ENCODE data around the gene PIAS1. TPM values are rescaled to one million over a fixed set of nuclear protein-coding genes. Genes with fewer than 3 reads are reported as not detected.
A peak's percentile ranks its signal among the peaks of the same experiment; 100 is the strongest.

The PIAS1 gene
- total RNA-seq, 4 donors from 2014 or later = 32.6 to 59.5 (median 55.9) TPM

GRCh38 chr15:68206711-68207151 is 152.6 kb downstream of the PIAS1 start:
- H3K4me3 ChIP-seq (ENCODE audit: low read depth, poor library complexity, severe bottlenecking) = no peak overlapping the region
- DNase-seq (ENCODE audit: low spot score in 2 of 2) = peak in 1 of 2 donors; percentile 81
- TF ChIP-seq CTCF (IDR thresholded peaks at IDR 0.05) (no peak), POLR2A (IDR thresholded peaks at IDR 0.05) (no peak)
- intact Hi-C loops (cut with DNase I; ENCODE audit: low total_unique reads) = no loop called here
- WGBS, 2 donors = 90% methylated on average over 12 of the region's 12 CpGs

GRCh38 chr15:68207176-68207935 is 153.2 kb downstream of the PIAS1 start:
- DNase-seq (ENCODE audit: low spot score in 2 of 2) = peak in 1 of 2 donors; percentile 75
- TF ChIP-seq POLR2A (IDR thresholded peaks at IDR 0.05) = no peak
- TF ChIP-seq CTCF (IDR thresholded peaks at IDR 0.05) = no peak
- intact Hi-C loops (cut with DNase I; ENCODE audit: low total_unique reads) = no loop called here

GRCh38 chr15:68208136-68208535 is 154.0 kb downstream of the PIAS1 start:
- 80% methylated on average over 16 of the region's 16 CpGs for WGBS, 2 donors
- peak in 1 of 2 donors; percentile 74 for DNase-seq (ENCODE audit: low spot score in 2 of 2)
- TF ChIP-seq CTCF (IDR thresholded peaks at IDR 0.05) (no peak), POLR2A (IDR thresholded peaks at IDR 0.05) (no peak)
- H3K4me3 ChIP-seq (ENCODE audit: low read depth, poor library complexity, severe bottlenecking) = no peak overlapping the region
- intact Hi-C loops (cut with DNase I; ENCODE audit: low total_unique reads) = no loop called here

More at GRCh38 chr15:68207176-68207935, 153.2 kb downstream of the PIAS1 start:
- H3K4me3 ChIP-seq (ENCODE audit: low read depth, poor library complexity, severe bottlenecking) = no peak overlapping the region
- WGBS, 2 donors = 83 to 86% methylated on average over 10 to 11 of the region's 12 CpGs

- intact Hi-C loops (cut with DNase I; ENCODE audit: low total_unique reads) = no loop called here
- TF ChIP-seq CTCF (IDR thresholded peaks at IDR 0.05) = no peak
- TF ChIP-seq POLR2A (IDR thresholded peaks at IDR 0.05) = no peak
- WGBS, 2 donors = 78 to 79% methylated on average over 13 of the region's 13 CpGs
- no peak overlapping the region for H3K4me3 ChIP-seq (ENCODE audit: low read depth, poor library complexity, severe bottlenecking)
- DNase-seq (ENCODE audit: low spot score in 2 of 2) = peak in 1 of 2 donors; percentile 70
Measured at GRCh38 chr15:68208636-68209240, 154.6 kb downstream of the PIAS1 start.

GRCh38 chr15:68209272-68209671 is 155.2 kb downstream of the PIAS1 start:
- no peak for TF ChIP-seq CTCF (IDR thresholded peaks at IDR 0.05)
- no peak for TF ChIP-seq POLR2A (IDR thresholded peaks at IDR 0.05)
- DNase-seq (ENCODE audit: low spot score in 2 of 2) = peak in 1 of 2 donors; percentile 70
- intact Hi-C loops (cut with DNase I; ENCODE audit: low total_unique reads) = no loop called here
- no peak overlapping the region for H3K4me3 ChIP-seq (ENCODE audit: low read depth, poor library complexity, severe bottlenecking)
- 72 to 87% methylated on average over 5 to 7 of the region's 7 CpGs for WGBS, 2 donors
